Small intestine (tissue), 16 donors: Measurements from ENCODE around the gene C1QTNF9B. TPM values are rescaled to one million over a fixed set of nuclear protein-coding genes. Genes with fewer than 3 reads are reported as not detected.
"Not testable (repeated sequence)": the region's sequence is repeated elsewhere in the genome, so short reads cannot be mapped to it uniquely, and the experiment has no call there.

Experiments
- DNase-seq, 2 donors: peaks; one replicate each; pipeline versions ENCODE4 v3.0.0 to v3.0.0-alpha.2; 2013
- FAIRE-seq: peaks from 2 replicates; lab custom pipeline; 2012; peaks lifted over from hg19 to GRCh38; lab: Jason Lieb, UNC
- H3K27ac ChIP-seq, 3 donors: one replicate each; pipeline ENCODE4 v1.5.1; 2013; ENCODE audit warnings: low read length in 2 of 3, mild to moderate bottlenecking in 2 of 3, control low read depth in 1 of 3, inconsistent platforms in 1 of 3, low read depth in 1 of 3, moderate library complexity in 1 of 3
- H3K27me3 ChIP-seq, 3 donors: one replicate each; pipeline ENCODE4 v1.6.1; 2013; ENCODE audit warnings: low read length in 3 of 3, inconsistent platforms in 1 of 3; ENCODE audit not compliant: control insufficient read depth in 3 of 3, insufficient read depth in 3 of 3
- H3K36me3 ChIP-seq, 3 donors: one replicate each; pipeline ENCODE4 v1.6.1; 2013; ENCODE audit warnings: low read length in 3 of 3, inconsistent platforms in 1 of 3, low read depth in 1 of 3, mild to moderate bottlenecking in 1 of 3, moderate library complexity in 1 of 3; ENCODE audit not compliant: control insufficient read depth in 3 of 3, insufficient read depth in 2 of 3
- H3K4me1 ChIP-seq, 3 donors: one replicate each; pipeline ENCODE4 v1.6.1; 2013; ENCODE audit warnings: low read length in 2 of 3, inconsistent platforms in 1 of 3, low read depth in 1 of 3, mild to moderate bottlenecking in 1 of 3, moderate library complexity in 1 of 3; ENCODE audit not compliant: control insufficient read depth in 3 of 3, insufficient read depth in 2 of 3
- H3K4me3 ChIP-seq, 3 donors: one replicate each; pipeline ENCODE4 v1.5.1; 2013; ENCODE audit warnings: low read length in 3 of 3, control low read depth in 1 of 3, inconsistent platforms in 1 of 3, low read depth in 1 of 3, mild to moderate bottlenecking in 1 of 3, moderate library complexity in 1 of 3
- H3K9me3 ChIP-seq, 2 donors: one replicate each; pipeline ENCODE4 v1.6.1; 2013; ENCODE audit warnings: low read depth in 1 of 2, low read length in 1 of 2; ENCODE audit not compliant: control insufficient read depth in 2 of 2, insufficient read depth in 1 of 2
- WGBS, 3 donors: extraction: QIAGEN DNeasy Blood & Tissue Kit; methylation state at CpG; one replicate each; pipeline ENCODE4 v1.1.7; 2013; 5-methylcytosine and 5-hydroxymethylcytosine counted together
- long read RNA-seq, 10 donors: transcript quantifications; one replicate each; lab custom pipeline, GENCODE V29; 2026
- polyA plus RNA-seq, 4 donors: library from polyadenylated mRNA; stranded (reverse) in 3 of 4; unstranded in 1 of 4; fragments of 200-250 nt in 3 of 4; fragments of 120-200 nt in 1 of 4; gene quantifications; one replicate each; pipeline versions ENCODE4 v1.2.1 to v1.2.3, GENCODE V29; 2013
- donor health status: healthy with polysubstance abuse.
- donor health status: control.
- donor health status: control.
- donor health status: Bipolar disorder and iron deficiency.
- donor health status: healthy.

Gene C1QTNF9B
- polyA plus RNA-seq, result under 1 TPM in 2 of 4 donors, not detected in 2; 0.19 to 0.49 TPM
- long read RNA-seq, donor 1, result 0 reads
- long read RNA-seq, donor 2, result 0 reads
- long read RNA-seq, donor 3, result 0 reads
- long read RNA-seq, donor 4, result 0 reads
- long read RNA-seq, donor 5, result 0 reads
- long read RNA-seq, donor 6, result 0 reads
- long read RNA-seq, donor 7, result 0 reads
- long read RNA-seq, donor 8, result 0 reads
- long read RNA-seq, donor 9, result 0 reads
- long read RNA-seq, donor 10, result 0 reads

GRCh38 chr13:23897452-23897919 lies at the start of gene C1QTNF9B:
TSS of gene C1QTNF9B (minus strand) at chr13:23897502.
- H3K27ac ChIP-seq, result peak within 1 kb of the TSS in 1 of 3 donors; percentile 50
- FAIRE-seq, DNase-seq, H3K4me3 ChIP-seq, H3K9me3 ChIP-seq, H3K36me3 ChIP-seq, H3K4me1 ChIP-seq: not testable (repeated sequence)
- H3K27me3 ChIP-seq, result peaks cover 0 to 19% (median 0%) of the 10 kb centered on the region in 3 donors
- WGBS, 3 donors, result 71 to 73% (median 72%) methylated on average over 3 of the region's 3 CpGs

GRCh38 chr13:23946900-23947299 lies 49.6 kb upstream of the C1QTNF9B start:
- Histone ChIP-seq H3K4me3 (no peak overlapping the region), H3K4me1 (no peaks in the 10 kb centered on the region), H3K27ac (no peak overlapping the region), H3K9me3 (no peaks in the 10 kb centered on the region), H3K36me3 (no peaks in the 10 kb centered on the region), H3K27me3 (peaks cover 0 to 11% (median 0%) of the 10 kb centered on the region in 3 donors)
- FAIRE-seq, result no peak
- 88% methylated on average over 8 of the region's 8 CpGs for WGBS, 3 donors
- no peak for DNase-seq

GRCh38 chr13:23946067-23946466 lies 48.8 kb upstream of the C1QTNF9B start:
- Histone ChIP-seq H3K9me3 (no peaks in the 10 kb centered on the region), H3K27ac (no peak overlapping the region), H3K36me3 (no peaks in the 10 kb centered on the region), H3K4me1 (no peaks in the 10 kb centered on the region), H3K27me3 (peaks cover 0 to 11% (median 0%) of the 10 kb centered on the region in 3 donors), H3K4me3 (no peak overlapping the region)
- no peak for FAIRE-seq
- WGBS, 3 donors, result 72 to 86% (median 78%) methylated on average over 19 of the region's 19 CpGs
- no peak for DNase-seq

GRCh38 chr13:23945612-23946011 lies 48.3 kb upstream of the C1QTNF9B start:
- no peak for FAIRE-seq
- peaks cover 0 to 11% (median 0%) of the 10 kb centered on the region in 3 donors for H3K27me3 ChIP-seq
- no peak for DNase-seq

GRCh38 chr13:23941211-23941610 lies 43.9 kb upstream of the C1QTNF9B start:
- WGBS, 3 donors, result 81 to 85% (median 82%) methylated on average over 3 of the region's 3 CpGs
- FAIRE-seq (no peak), DNase-seq (no peak)
- no peaks in the 10 kb centered on the region for H3K36me3 ChIP-seq
- no peak overlapping the region for H3K4me3 ChIP-seq
- no peaks in the 10 kb centered on the region for H3K4me1 ChIP-seq
- no peaks in the 10 kb centered on the region for H3K9me3 ChIP-seq
- H3K27ac ChIP-seq, result no peak overlapping the region
- peaks cover 0 to 9% (median 0%) of the 10 kb centered on the region in 3 donors for H3K27me3 ChIP-seq

More at GRCh38 chr13:23945612-23946011, 48.3 kb upstream of the C1QTNF9B start:
- Histone ChIP-seq H3K4me3 (no peak overlapping the region), H3K9me3 (no peaks in the 10 kb centered on the region), H3K4me1 (no peaks in the 10 kb centered on the region), H3K27ac (no peak overlapping the region), H3K36me3 (no peaks in the 10 kb centered on the region)
- 71 to 81% (median 75%) methylated on average over 28 of the region's 28 CpGs for WGBS, 3 donors

- DNase-seq, H3K4me1 ChIP-seq: not testable (repeated sequence)
- WGBS, 3 donors, result 42 to 55% (median 52%) methylated on average over 3 of the region's 3 CpGs
Measured at GRCh38 chr13:23939666-23940065, 42.4 kb upstream of the C1QTNF9B start.

GRCh38 chr13:23934520-23934919 lies 37.2 kb upstream of the C1QTNF9B start:
- Histone ChIP-seq H3K36me3 (no peaks in the 10 kb centered on the region), H3K27me3 (no peaks in the 10 kb centered on the region), H3K9me3 (no peaks in the 10 kb centered on the region), H3K4me3 (no peak overlapping the region), H3K4me1 (no peaks in the 10 kb centered on the region), H3K27ac (no peak overlapping the region)
- no peak for DNase-seq
- no peak for FAIRE-seq
- WGBS, 3 donors, result 84 to 86% (median 84%) methylated on average over 2 of the region's 2 CpGs

More at GRCh38 chr13:23939666-23940065, 42.4 kb upstream of the C1QTNF9B start:
- not testable (repeated sequence) for H3K27ac ChIP-seq, H3K4me3 ChIP-seq, FAIRE-seq, H3K9me3 ChIP-seq, H3K36me3 ChIP-seq, H3K27me3 ChIP-seq

GRCh38 chr13:23928985-23929384 lies 31.7 kb upstream of the C1QTNF9B start:
- no peak overlapping the region for H3K4me3 ChIP-seq

More at GRCh38 chr13:23928985-23929384, 31.7 kb upstream of the C1QTNF9B start:
- no peaks in the 10 kb centered on the region for H3K4me1 ChIP-seq
- no peaks in the 10 kb centered on the region for H3K36me3 ChIP-seq
- H3K27ac ChIP-seq, result no peak overlapping the region
- H3K9me3 ChIP-seq, result peaks cover 0 to under 1% of the 10 kb centered on the region in 2 donors
- DNase-seq (no peak), FAIRE-seq (no peak)
- H3K27me3 ChIP-seq, result no peaks in the 10 kb centered on the region
- WGBS, 3 donors, result 87 to 95% (median 90%) methylated on average over 2 of the region's 2 CpGs
